Suprapubic skin (tissue), 4 donors: ENCODE data around the gene HEBP1. TPM values are rescaled to one million over a fixed set of nuclear protein-coding genes. Genes with fewer than 3 reads are reported as not detected.

ENCODE experiments used
- DNase-seq, 2 donors: peaks; one replicate each; pipeline ENCODE4 v3.0.0-alpha.2; 2019; ENCODE audit warnings: low spot score in 2 of 2
- H3K27ac ChIP-seq: fragments of 200-600 bp; sonication (generic); one replicate; pipeline ENCODE4 v1.5.1; 2019
- H3K27me3 ChIP-seq: fragments of 200-600 bp; sonication (generic); one replicate; pipeline ENCODE4 v1.5.1; 2019
- H3K36me3 ChIP-seq: fragments of 200-600 bp; sonication (generic); one replicate; pipeline ENCODE4 v1.5.1; 2019
- H3K4me1 ChIP-seq: fragments of 200-600 bp; sonication (generic); one replicate; pipeline ENCODE4 v1.5.1; 2019
- H3K4me3 ChIP-seq: fragments of 200-600 bp; sonication (generic); one replicate; pipeline ENCODE4 v1.5.1; 2019; ENCODE audit warnings: mild to moderate bottlenecking
- H3K9me3 ChIP-seq: fragments of 200-600 bp; sonication (generic); one replicate; pipeline ENCODE4 v1.5.1; 2019
- CTCF ChIP-seq, 2 donors: fragments of 200-600 bp in 1 of 2; fragments of 450-650 bp in 1 of 2; sonication (generic) in 1 of 2; IDR thresholded peaks; one replicate each; pipeline ENCODE4 v1.5.1; 2016 to 2019; ENCODE audit warnings: antibody characterized with exemption in 2 of 2, mild to moderate bottlenecking in 1 of 2, moderate library complexity in 1 of 2
- EP300 ChIP-seq: sonication (generic); formaldehyde crosslinking; IDR thresholded peaks from one replicate; pipeline ENCODE4 v1.6.1; 2017; ENCODE audit warnings: antibody characterized with exemption
- POLR2A ChIP-seq, 2 donors: fragments of 450-650 bp; IDR thresholded peaks; one replicate each; pipeline ENCODE4 v1.6.1; 2017; ENCODE audit warnings: antibody characterized with exemption in 2 of 2, mild to moderate bottlenecking in 2 of 2, moderate library complexity in 2 of 2
- POLR2AphosphoS5 ChIP-seq, 3 donors: sonication (generic); formaldehyde crosslinking; IDR thresholded peaks; one replicate each; pipeline ENCODE4 v1.6.1; 2017; ENCODE audit warnings: antibody characterized with exemption in 3 of 3
- WGBS: methylation state at CpG from one replicate; pipeline ENCODE4 v1.1.5; 2018; 5-methylcytosine and 5-hydroxymethylcytosine counted together
- total RNA-seq, 4 donors: library from RNA; depleted of rRNA; stranded (reverse); fragments of >200 nt; gene quantifications; one replicate each; pipeline ENCODE4 v1.1.0, GENCODE V29; 2016

The HEBP1 gene
- total RNA-seq, 4 donors from 2014 or later, result 34.2 to 38.7 (median 36.2) TPM

- TF ChIP-seq POLR2A (IDR thresholded peaks at IDR 0.05) (no peak), POLR2AphosphoS5 (IDR thresholded peaks at IDR 0.05) (no peak), EP300 (no peak), CTCF (IDR thresholded peaks at IDR 0.05) (no peak)
- 70% methylated on average over 26 of the region's 27 CpGs for WGBS
- DNase-seq, result peak; percentile 77 to 83
- Histone ChIP-seq H3K4me1 (no peaks in the 10 kb centered on the region), H3K9me3 (no peaks in the 10 kb centered on the region), H3K27me3 (no peaks in the 10 kb centered on the region), H3K36me3 (no peaks in the 10 kb centered on the region), H3K4me3 (peak overlapping the region; percentile 22), H3K27ac (no peak overlapping the region)
Measured at GRCh38 chr12:12927211-12928079, 72.6 kb downstream of the HEBP1 start.

- no peaks in the 10 kb centered on the region for H3K4me1 ChIP-seq
- peak in 1 of 2 donors; percentile 48 for DNase-seq
- WGBS, result 86% methylated on average over 18 of the region's 18 CpGs
- peak overlapping the region; percentile 62 for H3K27ac ChIP-seq
- TF ChIP-seq EP300 (no peak), POLR2AphosphoS5 (IDR thresholded peaks at IDR 0.05) (no peak), POLR2A (IDR thresholded peaks at IDR 0.05) (no peak), CTCF (IDR thresholded peaks at IDR 0.05) (no peak)
- no peaks in the 10 kb centered on the region for H3K27me3 ChIP-seq
- H3K36me3 ChIP-seq, result no peaks in the 10 kb centered on the region
- H3K4me3 ChIP-seq, result no peak overlapping the region
- H3K9me3 ChIP-seq, result no peaks in the 10 kb centered on the region
Measured at GRCh38 chr12:12926571-12927071, 73.4 kb downstream of the HEBP1 start.

- no peak for DNase-seq
- no peaks in the 10 kb centered on the region for H3K4me1 ChIP-seq
- TF ChIP-seq CTCF (IDR thresholded peaks at IDR 0.05) (no peak), POLR2AphosphoS5 (IDR thresholded peaks at IDR 0.05) (no peak), EP300 (no peak), POLR2A (IDR thresholded peaks at IDR 0.05) (no peak)
- H3K27ac ChIP-seq, result peak overlapping the region; percentile 62
- 19% methylated on average over 1 of the region's 1 CpG for WGBS
- no peaks in the 10 kb centered on the region for H3K36me3 ChIP-seq
- no peaks in the 10 kb centered on the region for H3K9me3 ChIP-seq
- H3K4me3 ChIP-seq, result no peak overlapping the region
- no peaks in the 10 kb centered on the region for H3K27me3 ChIP-seq
Measured at GRCh38 chr12:12925388-12925787, 74.7 kb downstream of the HEBP1 start.

Other genes starting within 250 kb of the HEBP1 start
- gene APOLD1, start 214.6 kb downstream of the HEBP1 start, total RNA-seq, result 10 to 100 TPM; 14.6 to 25.5 (median 16.4) TPM
- gene DDX47, start 186.9 kb downstream of the HEBP1 start, total RNA-seq, result 10 to 100 TPM; 64.1 to 76.4 (median 66.9) TPM
- gene GPRC5A, start 108.7 kb downstream of the HEBP1 start, total RNA-seq, result 10 to 100 TPM in 1 of 4 donors, 1 to 10 TPM in 3; 4.0 to 11.0 (median 7.2) TPM
- 10 to 100 TPM in 2 of 4 donors, 1 to 10 TPM in 1, not detected in 1; 2.2 to 97.6 (median 13.4) TPM for gene GPRC5D, start 48.1 kb downstream of the HEBP1 start, total RNA-seq
- 10 to 100 TPM; 24.0 to 32.3 (median 27.8) TPM for gene FAM234B, start 44.1 kb upstream of the HEBP1 start, total RNA-seq
- not detected for gene GSG1, start 103.4 kb upstream of the HEBP1 start, total RNA-seq
- 1,000 to 10,000 TPM in 2 of 4 donors, 100 to 1,000 TPM in 2; 569 to 2,226 (median 1,259) TPM for gene EMP1, start 196.5 kb upstream of the HEBP1 start, total RNA-seq